NCI-H1694 treated with DMSO at 0.1 percent for 48 hours (cell line): ENCODE data around the gene FAM3C.
A peak's percentile ranks its signal among the peaks of the same experiment; 100 is the strongest.

Experiments used
- DNase-seq: peaks from one replicate; lab custom pipeline; 2025; lab: John Stamatoyannopoulos, UW

Gene FAM3C

GRCh38 chr7:121410829-121411596, 14.9 kb upstream of the FAM3C start:
- DNase-seq = no peak

DNA sequence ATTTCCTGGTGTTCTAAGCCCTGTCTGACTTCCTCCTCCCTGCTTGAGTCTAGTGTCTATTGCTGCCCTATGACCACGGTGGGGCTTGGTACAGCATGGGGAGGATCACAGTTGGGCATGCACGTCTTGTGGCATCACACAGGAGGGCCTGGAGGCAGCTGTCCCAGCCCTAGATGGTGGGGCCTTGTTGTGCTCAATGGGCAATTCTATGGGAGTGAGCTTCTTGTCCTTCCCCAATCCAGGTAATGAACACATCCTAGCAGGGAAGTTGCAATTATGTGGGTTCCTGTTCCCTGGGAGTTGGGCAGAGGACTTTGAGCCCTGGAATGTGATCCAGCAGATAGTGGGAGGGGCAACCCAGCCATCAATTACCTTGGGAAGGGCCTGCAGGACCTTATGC, 10.8 kb upstream of the FAM3C start:
- DNase-seq = no peak

DNA sequence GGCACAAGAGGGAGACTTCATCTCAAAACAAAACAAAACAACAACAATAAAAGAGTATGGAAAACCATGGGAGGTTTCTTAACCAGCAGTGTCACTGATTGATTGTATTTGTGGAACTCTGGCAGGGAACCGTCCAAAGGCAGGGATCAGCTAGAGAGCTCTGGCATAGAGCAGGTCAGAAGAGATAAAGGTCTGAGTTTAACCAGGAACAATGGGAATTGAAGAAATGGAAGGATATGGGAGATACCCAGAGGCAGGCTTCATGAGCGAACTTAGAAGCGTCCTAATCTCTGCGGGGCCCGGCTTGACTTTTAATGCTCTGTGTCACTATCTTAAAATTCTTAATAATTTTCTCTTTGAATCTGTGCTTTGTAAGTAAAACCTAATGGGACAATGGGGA, 10.4 kb upstream of the FAM3C start:
- no peak for DNase-seq

DNA sequence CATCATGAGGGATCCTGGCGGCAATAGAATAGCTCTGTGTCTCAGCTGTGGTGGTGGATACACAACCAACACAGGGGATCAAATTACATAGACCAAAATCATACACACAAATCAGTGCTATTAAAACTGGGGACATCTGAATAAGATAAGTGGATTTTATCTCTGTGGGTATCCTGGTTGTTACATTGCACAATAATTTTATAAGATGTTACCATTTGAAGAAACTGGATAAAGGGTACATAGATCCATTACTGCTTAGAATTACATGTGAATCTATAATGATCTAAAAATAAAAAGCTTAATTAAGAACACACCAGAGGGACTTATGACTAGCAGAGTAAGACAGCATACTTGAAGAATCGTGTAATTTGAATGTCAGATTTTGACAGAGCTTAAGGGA, 8.2 kb upstream of the FAM3C start:
- no peak for DNase-seq

- DNase-seq = no peak
Measured at GRCh38 chr7:121402701-121403100, 6.6 kb upstream of the FAM3C start.

- DNase-seq = no peak
Measured at GRCh38 chr7:121401896-121402295, 5.8 kb upstream of the FAM3C start.

- DNase-seq = no peak
Measured at GRCh38 chr7:121398246-121398645, 2.1 kb upstream of the FAM3C start.

GRCh38 chr7:121397822-121398221, 1.7 kb upstream of the FAM3C start:
- no peak for DNase-seq

- DNase-seq = no peak
Measured at GRCh38 chr7:121397361-121397760, 1.3 kb upstream of the FAM3C start.

- no peak for DNase-seq
Measured at GRCh38 chr7:121395494-121395960, 581 bp downstream of the FAM3C start.

DNA sequence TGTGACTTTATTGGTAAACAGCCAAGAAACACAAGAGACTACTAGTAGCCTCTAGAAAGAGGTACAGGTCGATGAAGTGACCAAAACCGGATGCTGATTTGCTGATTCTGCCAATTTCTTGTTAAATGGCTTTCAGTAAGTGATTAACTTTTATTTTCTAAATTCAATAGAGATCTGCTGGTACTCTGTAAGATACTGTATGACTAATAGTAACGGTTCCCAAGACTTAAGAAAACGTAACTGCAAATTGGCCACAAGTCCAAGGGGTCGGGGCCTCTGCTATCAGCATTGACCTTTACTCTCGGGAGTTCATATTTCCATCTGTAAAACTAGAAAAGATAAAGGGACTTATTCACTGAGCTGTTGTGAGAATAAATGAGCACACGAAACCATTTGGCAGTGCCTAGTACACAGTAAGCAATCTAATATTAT, 1.4 kb downstream of the FAM3C start:
- DNase-seq = no peak

- DNase-seq = no peak
Measured at GRCh38 chr7:121393005-121393366, 3.1 kb downstream of the FAM3C start.

GRCh38 chr7:121392277-121393004, 3.7 kb downstream of the FAM3C start:
- no peak for DNase-seq

GRCh38 chr7:121391686-121392085, 4.4 kb downstream of the FAM3C start:
- no peak for DNase-seq

- no peak for DNase-seq
Measured at GRCh38 chr7:121390617-121391016, 5.5 kb downstream of the FAM3C start.

- DNase-seq = no peak
Measured at GRCh38 chr7:121390109-121390508, 6.0 kb downstream of the FAM3C start.

DNA sequence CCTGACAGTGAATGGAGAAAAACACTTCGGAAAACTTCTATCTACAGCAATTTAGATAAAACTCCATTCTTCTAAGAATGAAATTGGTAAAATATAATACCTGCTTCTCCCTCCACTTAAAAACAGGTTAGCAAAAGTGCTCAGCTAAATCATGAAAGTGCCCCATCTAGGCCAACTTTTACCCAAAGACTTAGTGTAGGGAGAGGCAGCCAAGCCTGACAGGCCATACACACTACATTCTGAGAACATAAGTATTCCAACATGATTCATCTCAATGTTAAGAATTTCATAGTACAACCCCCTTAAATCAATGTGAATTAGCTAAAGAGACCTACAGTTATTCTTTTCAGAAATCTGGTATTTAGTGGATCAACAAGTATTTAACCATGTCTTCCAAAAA, 7.2 kb downstream of the FAM3C start:
- no peak for DNase-seq

- DNase-seq = peak; percentile 20
Measured at GRCh38 chr7:121385800-121386179, 10.3 kb downstream of the FAM3C start.

GRCh38 chr7:121385056-121385799, 10.9 kb downstream of the FAM3C start:
- no peak for DNase-seq

DNA sequence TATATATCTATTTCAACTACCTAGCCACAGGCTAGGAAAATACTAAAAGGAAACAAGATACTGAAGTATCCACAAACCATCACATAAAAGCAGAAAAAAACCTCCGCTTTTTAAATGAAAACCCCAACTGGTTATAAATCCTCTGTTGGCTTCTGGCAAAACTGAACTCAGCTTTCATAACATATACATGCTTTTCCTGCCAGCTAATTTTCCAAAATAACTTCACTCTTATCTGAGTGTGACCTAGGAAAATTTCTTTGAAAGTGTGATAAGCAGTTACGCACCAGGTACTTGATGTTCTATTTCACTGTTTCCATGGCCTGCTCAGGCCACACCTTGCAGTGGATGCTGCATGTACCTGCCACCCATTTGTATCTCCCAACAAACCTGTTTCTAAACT, 11.8 kb downstream of the FAM3C start:
- DNase-seq = no peak

DNA sequence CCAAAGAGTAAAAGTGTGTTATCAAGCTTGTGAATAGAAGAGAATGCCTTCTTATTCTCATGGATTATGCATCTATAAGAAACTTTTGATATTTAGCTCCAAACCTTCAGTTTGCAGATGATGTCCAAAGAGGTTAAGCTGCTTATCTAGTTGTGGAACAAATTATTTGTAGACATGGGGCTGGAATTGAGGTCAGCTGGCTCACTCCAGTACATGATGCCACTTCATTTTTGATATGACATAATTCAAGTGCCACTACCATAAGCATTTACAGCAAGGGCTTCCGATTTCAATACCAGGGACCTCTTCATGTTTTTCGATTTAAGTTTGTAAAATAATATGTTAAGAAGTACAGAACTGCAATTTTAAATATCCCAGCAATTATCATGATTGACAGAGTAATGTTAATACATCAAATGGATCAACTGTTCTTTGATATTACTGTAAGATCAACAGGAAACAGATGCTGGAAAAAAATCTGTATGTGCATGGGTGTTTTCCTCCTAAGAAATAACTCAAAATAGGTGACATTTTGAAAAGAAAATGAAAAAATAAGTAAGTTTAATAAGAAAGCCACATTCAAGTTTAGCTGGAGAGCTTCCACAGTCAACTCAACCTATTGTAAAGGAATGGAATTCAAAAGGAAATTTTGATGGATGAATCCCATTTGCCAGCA, 12.7 kb downstream of the FAM3C start:
- DNase-seq = no peak

GRCh38 chr7:121382473-121382872, 13.6 kb downstream of the FAM3C start:
- no peak for DNase-seq
